Upper lobe of left lung (tissue), 4 donors: ENCODE results near the gene PXDN.
A peak's percentile ranks its signal among the peaks of the same experiment; 100 is the strongest.

ENCODE experiments used
- EP300 ChIP-seq, 4 donors: sonication (generic); formaldehyde crosslinking; IDR thresholded peaks; one replicate each; pipeline ENCODE4 v1.5.1; 2017; ENCODE audit warnings: antibody characterized with exemption in 4 of 4, control low read depth in 2 of 4
- TF ChIP-seq, protein P1 (sequence below), 6 experiments: fragments of 450-650 bp in 4 of 6; fragments of 200-600 bp in 2 of 6; sonication (generic) in 2 of 6; IDR thresholded peaks; one replicate each; pipeline ENCODE4 v1.5.1; 2016 to 2019; ENCODE audit warnings: antibody characterized with exemption in 6 of 6

DNA sequence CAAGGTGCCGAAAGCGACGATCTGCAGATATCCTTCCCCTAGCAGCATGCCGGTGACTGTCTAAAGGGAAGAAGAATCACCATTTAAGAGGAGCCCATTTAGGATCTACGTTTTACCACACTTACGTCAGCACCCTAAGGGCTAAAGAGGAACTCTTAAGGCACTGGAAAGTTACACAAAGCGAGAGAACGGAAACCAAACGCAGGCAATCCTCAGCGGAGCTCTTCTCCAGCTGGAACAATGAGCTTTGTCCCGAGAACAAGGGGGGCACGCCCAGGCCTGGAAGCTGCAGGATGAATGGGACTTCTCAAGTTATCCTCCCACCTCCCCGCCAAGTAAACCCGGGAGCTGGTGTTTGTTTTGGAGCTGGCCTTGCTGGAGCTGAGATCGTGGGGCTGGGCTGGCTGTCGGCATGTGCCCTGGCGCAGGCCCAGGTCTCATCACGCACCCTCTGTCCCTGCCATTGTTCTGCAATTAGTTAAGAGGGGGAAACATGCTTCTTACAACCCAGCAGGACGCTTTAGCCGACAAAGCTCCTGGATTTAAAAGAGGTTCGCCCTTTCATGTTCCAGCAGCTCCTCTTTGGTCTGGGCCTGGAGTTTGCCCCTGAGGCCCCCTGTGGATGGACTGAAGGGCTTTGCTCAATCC lies 36.4 kb downstream of the PXDN start:
- TF ChIP-seq, protein P1, sequence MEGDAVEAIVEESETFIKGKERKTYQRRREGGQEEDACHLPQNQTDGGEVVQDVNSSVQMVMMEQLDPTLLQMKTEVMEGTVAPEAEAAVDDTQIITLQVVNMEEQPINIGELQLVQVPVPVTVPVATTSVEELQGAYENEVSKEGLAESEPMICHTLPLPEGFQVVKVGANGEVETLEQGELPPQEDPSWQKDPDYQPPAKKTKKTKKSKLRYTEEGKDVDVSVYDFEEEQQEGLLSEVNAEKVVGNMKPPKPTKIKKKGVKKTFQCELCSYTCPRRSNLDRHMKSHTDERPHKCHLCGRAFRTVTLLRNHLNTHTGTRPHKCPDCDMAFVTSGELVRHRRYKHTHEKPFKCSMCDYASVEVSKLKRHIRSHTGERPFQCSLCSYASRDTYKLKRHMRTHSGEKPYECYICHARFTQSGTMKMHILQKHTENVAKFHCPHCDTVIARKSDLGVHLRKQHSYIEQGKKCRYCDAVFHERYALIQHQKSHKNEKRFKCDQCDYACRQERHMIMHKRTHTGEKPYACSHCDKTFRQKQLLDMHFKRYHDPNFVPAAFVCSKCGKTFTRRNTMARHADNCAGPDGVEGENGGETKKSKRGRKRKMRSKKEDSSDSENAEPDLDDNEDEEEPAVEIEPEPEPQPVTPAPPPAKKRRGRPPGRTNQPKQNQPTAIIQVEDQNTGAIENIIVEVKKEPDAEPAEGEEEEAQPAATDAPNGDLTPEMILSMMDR (IDR thresholded peaks at IDR 0.05) = no peak
- TF ChIP-seq EP300 (IDR thresholded peaks at IDR 0.05) = peak in 2 of 4 donors; percentile 16 to 25
